Measurements from ENCODE around the gene AP2S1.

GRCh38 chr19:46802152-46802551 lies 48.5 kb downstream of the AP2S1 start:
- TF ChIP-seq CTCF (IDR thresholded peaks at IDR 0.05; ENCODE audit: low read depth, low read length, poor library complexity, severe bottlenecking) (no peak), EZH2phosphoT487 (IDR thresholded peaks at IDR 0.05; ENCODE audit: borderline replicate concordance, low read length) (no peak)

Data from DOHH2 (cell line).